Glomerular endothelial cell (primary cell): ENCODE measurements around the gene ATP9B. TPM values are rescaled to one million over a fixed set of nuclear protein-coding genes. Genes with fewer than 3 reads are reported as not detected.
"Not testable (repeated sequence)": the region's sequence is repeated elsewhere in the genome, so short reads cannot be mapped to it uniquely, and the experiment has no call there.

Experiments
- DNase-seq: peaks from one replicate; pipeline ENCODE4 v3.0.0-alpha.2; 2011; ENCODE audit warnings: low read depth, low spot score; ENCODE audit errors: extremely low read depth
- total RNA-seq: library from RNA; depleted of rRNA; stranded (reverse); fragments of >200 nt; gene quantifications from 2 replicates; pipeline ENCODE4 v1.2.3, GENCODE V29; 2015

The ATP9B gene
- total RNA-seq, 1 donor from 2014 or later, result 18.6 TPM

GRCh38 chr18:79071037-79071436 lies 1.8 kb downstream of the ATP9B start:
- DNase-seq, result no peak

- DNase-seq, result no peak
Observed at GRCh38 chr18:79071503-79072210, 2.5 kb downstream of the ATP9B start.

GRCh38 chr18:79072655-79073054 lies 3.5 kb downstream of the ATP9B start:
- not testable (repeated sequence) for DNase-seq

- no peak for DNase-seq
Observed at GRCh38 chr18:79077181-79077580, 8.0 kb downstream of the ATP9B start.

GRCh38 chr18:79078791-79079190 lies 9.6 kb downstream of the ATP9B start:
- DNase-seq, result not testable (repeated sequence)

GRCh38 chr18:79092874-79093273 lies 23.7 kb downstream of the ATP9B start:
- DNase-seq, result no peak

- DNase-seq, result no peak
Observed at GRCh38 chr18:79093986-79094385, 24.8 kb downstream of the ATP9B start.

GRCh38 chr18:79095216-79095615 lies 26.0 kb downstream of the ATP9B start:
- no peak for DNase-seq

- no peak for DNase-seq
Observed at GRCh38 chr18:79100944-79101343, 31.8 kb downstream of the ATP9B start.

- DNase-seq, result no peak
Observed at GRCh38 chr18:79102886-79103285, 33.7 kb downstream of the ATP9B start.

- DNase-seq, result no peak
Observed at GRCh38 chr18:79104137-79104536, 34.9 kb downstream of the ATP9B start.

- DNase-seq, result no peak
Observed at GRCh38 chr18:79105455-79105854, 36.3 kb downstream of the ATP9B start.

GRCh38 chr18:79106084-79106483 lies 36.9 kb downstream of the ATP9B start:
- DNase-seq, result no peak

GRCh38 chr18:79107886-79108285 lies 38.7 kb downstream of the ATP9B start:
- no peak for DNase-seq

- no peak for DNase-seq
Observed at GRCh38 chr18:79108549-79109215, 39.5 kb downstream of the ATP9B start.

GRCh38 chr18:79111483-79111882 lies 42.3 kb downstream of the ATP9B start:
- no peak for DNase-seq

- DNase-seq, result no peak
Observed at GRCh38 chr18:79117385-79117784, 48.2 kb downstream of the ATP9B start.

- DNase-seq, result no peak
Observed at GRCh38 chr18:79117788-79118187, 48.6 kb downstream of the ATP9B start.

GRCh38 chr18:79118797-79119196 lies 49.6 kb downstream of the ATP9B start:
- DNase-seq, result no peak

GRCh38 chr18:79121746-79122474 lies 52.7 kb downstream of the ATP9B start:
- no peak for DNase-seq

- DNase-seq, result no peak
Observed at GRCh38 chr18:79123948-79124347, 54.8 kb downstream of the ATP9B start.

- DNase-seq, result no peak
Observed at GRCh38 chr18:79129120-79129519, 59.9 kb downstream of the ATP9B start.
